ENCODE measurements around the gene ARHGAP18. TPM values are rescaled to one million over a fixed set of nuclear protein-coding genes. Genes with fewer than 3 reads are reported as not detected.

ARHGAP18 gene
- total RNA-seq, 1 donor from 2014 or later = 16.3 TPM

- H3K36me3 ChIP-seq (ENCODE audit: control insufficient read depth, insufficient read depth, low read length) = no peaks in the 10 kb centered on the region
- H3K27me3 ChIP-seq (ENCODE audit: control insufficient read depth, insufficient read depth, low read length) = no peaks in the 10 kb centered on the region
- DNase-seq (ENCODE audit: low read depth) = no peak
- TF ChIP-seq CTCF (IDR thresholded peaks at IDR 0.05; ENCODE audit: insufficient read depth, low read length, poor library complexity, severe bottlenecking) = no peak
- H3K4me3 ChIP-seq (ENCODE audit: low read depth, low read length) = no peak overlapping the region
These were observed 9.3 kb downstream of the ARHGAP18 start for GRCh38 chr6:129700666-129701065.

GRCh38 chr6:129699659-129700058 lies 10.3 kb downstream of the ARHGAP18 start:
- H3K4me3 ChIP-seq (ENCODE audit: low read depth, low read length) = no peak overlapping the region
- H3K36me3 ChIP-seq (ENCODE audit: control insufficient read depth, insufficient read depth, low read length) = no peaks in the 10 kb centered on the region
- TF ChIP-seq CTCF (IDR thresholded peaks at IDR 0.05; ENCODE audit: insufficient read depth, low read length, poor library complexity, severe bottlenecking) = no peak
- no peaks in the 10 kb centered on the region for H3K27me3 ChIP-seq (ENCODE audit: control insufficient read depth, insufficient read depth, low read length)
- no peak for DNase-seq (ENCODE audit: low read depth)

- no peak for DNase-seq (ENCODE audit: low read depth)
- Histone ChIP-seq H3K4me3 (ENCODE audit: low read depth, low read length) (no peak overlapping the region), H3K27me3 (ENCODE audit: control insufficient read depth, insufficient read depth, low read length) (no peaks in the 10 kb centered on the region), H3K36me3 (ENCODE audit: control insufficient read depth, insufficient read depth, low read length) (no peaks in the 10 kb centered on the region)
- no peak for TF ChIP-seq CTCF (IDR thresholded peaks at IDR 0.05; ENCODE audit: insufficient read depth, low read length, poor library complexity, severe bottlenecking)
These were observed 11.5 kb downstream of the ARHGAP18 start for GRCh38 chr6:129698430-129698829.

- DNase-seq (ENCODE audit: low read depth) = no peak
- no peak for TF ChIP-seq CTCF (IDR thresholded peaks at IDR 0.05; ENCODE audit: insufficient read depth, low read length, poor library complexity, severe bottlenecking)
- no peak overlapping the region for H3K4me3 ChIP-seq (ENCODE audit: low read depth, low read length)
These were observed 12.2 kb downstream of the ARHGAP18 start for GRCh38 chr6:129697788-129698187.

GRCh38 chr6:129696843-129697242 lies 13.1 kb downstream of the ARHGAP18 start:
- Histone ChIP-seq H3K4me3 (ENCODE audit: low read depth, low read length) (no peak overlapping the region), H3K27me3 (ENCODE audit: control insufficient read depth, insufficient read depth, low read length) (no peaks in the 10 kb centered on the region), H3K36me3 (ENCODE audit: control insufficient read depth, insufficient read depth, low read length) (no peaks in the 10 kb centered on the region)
- no peak for DNase-seq (ENCODE audit: low read depth)
- TF ChIP-seq CTCF (IDR thresholded peaks at IDR 0.05; ENCODE audit: insufficient read depth, low read length, poor library complexity, severe bottlenecking) = no peak

More at GRCh38 chr6:129697788-129698187, 12.2 kb downstream of the ARHGAP18 start:
- Histone ChIP-seq H3K36me3 (ENCODE audit: control insufficient read depth, insufficient read depth, low read length) (no peaks in the 10 kb centered on the region), H3K27me3 (ENCODE audit: control insufficient read depth, insufficient read depth, low read length) (no peaks in the 10 kb centered on the region)

GRCh38 chr6:129696028-129696418 lies 14.0 kb downstream of the ARHGAP18 start:
- no peak overlapping the region for H3K4me3 ChIP-seq (ENCODE audit: low read depth, low read length)
- TF ChIP-seq CTCF (IDR thresholded peaks at IDR 0.05; ENCODE audit: insufficient read depth, low read length, poor library complexity, severe bottlenecking) = no peak
- no peaks in the 10 kb centered on the region for H3K27me3 ChIP-seq (ENCODE audit: control insufficient read depth, insufficient read depth, low read length)
- DNase-seq (ENCODE audit: low read depth) = no peak
- H3K36me3 ChIP-seq (ENCODE audit: control insufficient read depth, insufficient read depth, low read length) = no peaks in the 10 kb centered on the region

All from kidney epithelial cell (primary cell).